Hepatocyte (in vitro differentiated cells): ENCODE measurements around the gene LYZL4.

ENCODE experiments used
- CTCF ChIP-seq: fragments of 200-600 bp; sonication (generic); IDR thresholded peaks from 2 replicates; pipeline ENCODE4 v1.5.1; 2016; ENCODE audit warnings: antibody characterized with exemption, mild to moderate bottlenecking; ENCODE audit not compliant: poor library complexity
- EZH2phosphoT487 ChIP-seq: fragments of 200-600 bp; sonication (generic); IDR thresholded peaks from one replicate; pipeline ENCODE4 v1.6.1; 2018; ENCODE audit warnings: antibody characterized with exemption, mild to moderate bottlenecking, low read depth, moderate library complexity; ENCODE audit not compliant: unreplicated experiment, severe bottlenecking

GRCh38 chr3:42425736-42426407 lies 15.5 kb upstream of the LYZL4 start:
- no peak for TF ChIP-seq CTCF
- TF ChIP-seq EZH2phosphoT487: no peak
